Liver (tissue), 9 donors: ENCODE measurements around the gene DBH. TPM values are rescaled to one million over a fixed set of nuclear protein-coding genes. Genes with fewer than 3 reads are reported as not detected.

Experiments
- DNase-seq: peaks from one replicate; pipeline ENCODE4 v3.0.0-alpha.2; 2017; ENCODE audit warnings: low spot score
- H3K27ac ChIP-seq, 2 donors: one replicate each; pipeline ENCODE4 v1.7.0; 2013; ENCODE audit warnings: inconsistent platforms in 2 of 2, low read length in 2 of 2, control low read depth in 1 of 2, low read depth in 1 of 2, mild to moderate bottlenecking in 1 of 2
- H3K27me3 ChIP-seq, 4 donors: one replicate each; pipeline versions ENCODE4 v1.6.1 to v1.7.0; 2013; ENCODE audit warnings: low read length in 3 of 4, inconsistent platforms in 1 of 4, mild to moderate bottlenecking in 1 of 4, moderate library complexity in 1 of 4; ENCODE audit not compliant: control insufficient read depth in 4 of 4, insufficient read depth in 4 of 4
- H3K36me3 ChIP-seq, 4 donors: one replicate each; pipeline versions ENCODE4 v1.6.1 to v1.7.0; 2013; ENCODE audit warnings: low read length in 3 of 4, mild to moderate bottlenecking in 3 of 4, low read depth in 1 of 4, moderate library complexity in 1 of 4; ENCODE audit not compliant: control insufficient read depth in 4 of 4, insufficient read depth in 3 of 4
- H3K4me1 ChIP-seq, 4 donors: one replicate each; pipeline versions ENCODE4 v1.6.1 to v1.7.0; 2013; ENCODE audit warnings: low read length in 3 of 4, mild to moderate bottlenecking in 3 of 4, moderate library complexity in 1 of 4; ENCODE audit not compliant: control insufficient read depth in 4 of 4, insufficient read depth in 4 of 4
- H3K4me3 ChIP-seq, 3 donors: one replicate each; pipeline versions ENCODE4 v1.6.1 to v1.7.0; 2013; ENCODE audit warnings: low read length in 3 of 3, control low read depth in 1 of 3, low read depth in 1 of 3, mild to moderate bottlenecking in 1 of 3
- H3K9ac ChIP-seq, 2 donors: one replicate each; pipeline ENCODE4 v1.7.0; 2013; ENCODE audit warnings: low read length in 2 of 2, mild to moderate bottlenecking in 2 of 2, moderate library complexity in 2 of 2, control low read depth in 1 of 2, low read depth in 1 of 2
- H3K9me3 ChIP-seq, 4 donors: one replicate each; pipeline versions ENCODE4 v1.6.1 to v1.7.0; 2013; ENCODE audit warnings: low read length in 3 of 4; ENCODE audit not compliant: control insufficient read depth in 4 of 4
- ATF3 ChIP-seq: IDR thresholded peaks from 2 replicates; pipeline ENCODE4 v1.6.1; 2016; ENCODE audit warnings: antibody characterized with exemption
- EGR1 ChIP-seq, 2 donors: IDR thresholded peaks; 2 replicates each; pipeline ENCODE4 v1.6.1; 2016 to 2018; ENCODE audit warnings: antibody characterized with exemption in 2 of 2, low read depth in 2 of 2
- FOXA2 ChIP-seq: IDR thresholded peaks from 2 replicates; pipeline ENCODE4 v1.6.1; 2016; ENCODE audit warnings: antibody characterized with exemption
- GABPA ChIP-seq, 2 donors: IDR thresholded peaks in 1 of 2; conservative IDR thresholded peaks in 1 of 2; 2 replicates each; pipeline ENCODE4 v1.6.1; 2016; ENCODE audit warnings: antibody characterized with exemption in 2 of 2, mild to moderate bottlenecking in 1 of 2, moderate library complexity in 1 of 2
- HNF4A ChIP-seq, 2 donors: conservative IDR thresholded peaks; 2 replicates each; pipeline ENCODE4 v1.6.1; 2016; ENCODE audit warnings: antibody characterized with exemption in 2 of 2, mild to moderate bottlenecking in 2 of 2
- JUND ChIP-seq, 2 donors: IDR thresholded peaks; 2 replicates each; pipeline ENCODE4 v1.6.1; 2016; ENCODE audit warnings: antibody characterized with exemption in 2 of 2
- NR2F2 ChIP-seq: IDR thresholded peaks from 2 replicates; pipeline ENCODE4 v1.6.1; 2016; ENCODE audit warnings: antibody characterized with exemption
- RAD21 ChIP-seq, 2 donors: IDR thresholded peaks; 2 replicates each; pipeline ENCODE4 v1.6.1; 2016; ENCODE audit warnings: antibody characterized with exemption in 2 of 2, mild to moderate bottlenecking in 2 of 2
- REST ChIP-seq: IDR thresholded peaks from 2 replicates; pipeline ENCODE4 v1.6.1; 2016; ENCODE audit warnings: antibody characterized with exemption, mild to moderate bottlenecking
- RXRA ChIP-seq, 2 donors: IDR thresholded peaks; 2 replicates each; pipeline ENCODE4 v1.6.1; 2017 to 2018; ENCODE audit warnings: antibody characterized with exemption in 2 of 2, mild to moderate bottlenecking in 1 of 2
- SP1 ChIP-seq: IDR thresholded peaks from 2 replicates; pipeline ENCODE4 v1.6.1; 2018; ENCODE audit warnings: antibody characterized with exemption, mild to moderate bottlenecking
- TAF1 ChIP-seq: conservative IDR thresholded peaks from 2 replicates; pipeline ENCODE4 v1.6.1; 2016; ENCODE audit warnings: antibody characterized with exemption, mild to moderate bottlenecking
- YY1 ChIP-seq: IDR thresholded peaks from 2 replicates; pipeline ENCODE4 v1.6.1; 2016; ENCODE audit warnings: antibody characterized with exemption, mild to moderate bottlenecking
- ZBTB33 ChIP-seq: IDR thresholded peaks from 2 replicates; pipeline ENCODE4 v1.6.1; 2016; ENCODE audit warnings: antibody characterized with exemption
- WGBS: extraction: QIAGEN DNeasy Blood & Tissue Kit; methylation state at CpG from one replicate; pipeline ENCODE4 v1.1.7; 2013; 5-methylcytosine and 5-hydroxymethylcytosine counted together
- polyA plus RNA-seq, 2 donors: library from polyadenylated mRNA; stranded (reverse) in 1 of 2; unstranded in 1 of 2; fragments of 200-250 nt in 1 of 2; fragments of >200 nt in 1 of 2; fragmentation: Nextera tagmentation in 1 of 2; extraction: Ambion mirVana in 1 of 2; gene quantifications; one replicate each; pipeline versions ENCODE4 v1.2.1 to v1.2.3, GENCODE V29; 2013 to 2015
- total RNA-seq, 2 donors: library from RNA; depleted of rRNA; stranded (reverse); fragments of >200 nt; gene quantifications; one replicate each; pipeline ENCODE4 v1.2.3, GENCODE V29; 2014
- TF ChIP-seq, protein P1 (sequence below): IDR thresholded peaks from 2 replicates; pipeline ENCODE4 v1.6.1; 2016; ENCODE audit warnings: antibody characterized with exemption
- donor health status: healthy.
- donor health status: healthy.
- donor health status: healthy.
- donor health status: healthy.
- donor health status: healthy.

Gene DBH
- total and polyA plus RNA-seq, 4 donors = 0.37 to 21.2 (median 2.5) TPM

- TF ChIP-seq SP1 = no peak
- TF ChIP-seq YY1 = no peak
- no peak for TF ChIP-seq HNF4A (conservative IDR thresholded peaks at IDR 0.05)
- TF ChIP-seq ZBTB33 = no peak
- no peak for TF ChIP-seq RXRA (IDR thresholded peaks at IDR 0.05)
- no peak for TF ChIP-seq NR2F2
- no peak for TF ChIP-seq FOXA2
- no peak for TF ChIP-seq TAF1
- Histone ChIP-seq H3K36me3 (peaks cover 8 to 35% (median 13%) of the 10 kb centered on the region in 4 donors), H3K4me1 (peaks cover 0 to 6% (median 0%) of the 10 kb centered on the region in 4 donors), H3K4me3 (no peak overlapping the region), H3K9me3 (no peaks in the 10 kb centered on the region), H3K27ac (peak overlapping the region; percentile 51 to 67), H3K9ac (no peak overlapping the region), H3K27me3 (no peaks in the 10 kb centered on the region)
- DNase-seq = no peak
- 86% methylated on average over 20 of the region's 20 CpGs for WGBS
These were observed 46.8 kb downstream of the DBH start for GRCh38 chr9:133682818-133683585.

GRCh38 chr9:133683586-133684120, 47.5 kb downstream of the DBH start:
- peaks cover 8 to 35% (median 13%) of the 10 kb centered on the region in 4 donors for H3K36me3 ChIP-seq
- H3K27ac ChIP-seq = peak overlapping the region; percentile 51 to 67
- H3K4me1 ChIP-seq = peaks cover 0 to 6% (median 0%) of the 10 kb centered on the region in 4 donors
- no peak for DNase-seq
- H3K27me3 ChIP-seq = no peaks in the 10 kb centered on the region
- peak; percentile 59 for TF ChIP-seq SP1
- TF ChIP-seq, protein P1, sequence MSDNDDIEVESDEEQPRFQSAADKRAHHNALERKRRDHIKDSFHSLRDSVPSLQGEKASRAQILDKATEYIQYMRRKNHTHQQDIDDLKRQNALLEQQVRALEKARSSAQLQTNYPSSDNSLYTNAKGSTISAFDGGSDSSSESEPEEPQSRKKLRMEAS = no peak
- TF ChIP-seq FOXA2 = no peak
- no peak for TF ChIP-seq ATF3
- TF ChIP-seq EGR1 (IDR thresholded peaks at IDR 0.05; ENCODE audit: low read depth in 2 of 2) = no peak
- TF ChIP-seq GABPA (IDR thresholded peaks at IDR 0.05 in 1 of 2, conservative IDR thresholded peaks at IDR 0.05 in 1 of 2) = no peak
- TF ChIP-seq RAD21 (IDR thresholded peaks at IDR 0.05) = peak in 1 of 2 donors; percentile 47
- peak; percentile 62 to 66 for TF ChIP-seq RXRA (IDR thresholded peaks at IDR 0.05)
- no peak for TF ChIP-seq JUND (IDR thresholded peaks at IDR 0.05)
- TF ChIP-seq ZBTB33 = no peak
- no peak for TF ChIP-seq REST
- TF ChIP-seq NR2F2 = peak; percentile 99
- no peaks in the 10 kb centered on the region for H3K9me3 ChIP-seq
- H3K4me3 ChIP-seq = no peak overlapping the region
- 70% methylated on average over 19 of the region's 19 CpGs for WGBS
- no peak overlapping the region for H3K9ac ChIP-seq
